NCI-H2196 (cell line): ENCODE results near the gene AP5S1.
"Not testable (repeated sequence)": the region's sequence is repeated elsewhere in the genome, so short reads cannot be mapped to it uniquely, and the experiment has no call there.

Experiments used
- DNase-seq: peaks from one replicate; lab custom pipeline; 2025; ENCODE audit not compliant: unreplicated experiment; lab: John Stamatoyannopoulos, UW

Gene AP5S1

DNA sequence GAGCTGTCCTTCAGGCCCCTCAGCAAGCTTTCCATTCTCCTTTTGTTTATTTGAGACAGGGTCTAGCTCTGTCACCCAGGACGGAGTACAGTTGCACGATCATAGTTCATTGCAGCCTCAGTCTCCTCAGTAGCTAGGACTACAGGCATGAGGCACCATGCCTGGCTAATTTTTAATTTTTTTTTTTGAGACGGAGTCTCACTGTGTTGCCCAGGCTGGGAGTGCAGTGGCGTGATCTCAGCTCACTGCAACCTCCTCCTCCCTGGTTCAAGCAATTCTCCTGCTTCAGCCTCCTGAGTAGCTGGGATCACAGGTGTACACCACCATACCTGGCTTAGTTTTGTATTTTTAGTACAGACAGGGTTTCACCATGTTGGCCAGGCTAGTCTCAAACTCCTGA lies 31.1 kb upstream of the AP5S1 start:
- not testable (repeated sequence) for DNase-seq

- DNase-seq, result not testable (repeated sequence)
Observed at GRCh38 chr20:3794168-3794567, 26.2 kb upstream of the AP5S1 start.

DNA sequence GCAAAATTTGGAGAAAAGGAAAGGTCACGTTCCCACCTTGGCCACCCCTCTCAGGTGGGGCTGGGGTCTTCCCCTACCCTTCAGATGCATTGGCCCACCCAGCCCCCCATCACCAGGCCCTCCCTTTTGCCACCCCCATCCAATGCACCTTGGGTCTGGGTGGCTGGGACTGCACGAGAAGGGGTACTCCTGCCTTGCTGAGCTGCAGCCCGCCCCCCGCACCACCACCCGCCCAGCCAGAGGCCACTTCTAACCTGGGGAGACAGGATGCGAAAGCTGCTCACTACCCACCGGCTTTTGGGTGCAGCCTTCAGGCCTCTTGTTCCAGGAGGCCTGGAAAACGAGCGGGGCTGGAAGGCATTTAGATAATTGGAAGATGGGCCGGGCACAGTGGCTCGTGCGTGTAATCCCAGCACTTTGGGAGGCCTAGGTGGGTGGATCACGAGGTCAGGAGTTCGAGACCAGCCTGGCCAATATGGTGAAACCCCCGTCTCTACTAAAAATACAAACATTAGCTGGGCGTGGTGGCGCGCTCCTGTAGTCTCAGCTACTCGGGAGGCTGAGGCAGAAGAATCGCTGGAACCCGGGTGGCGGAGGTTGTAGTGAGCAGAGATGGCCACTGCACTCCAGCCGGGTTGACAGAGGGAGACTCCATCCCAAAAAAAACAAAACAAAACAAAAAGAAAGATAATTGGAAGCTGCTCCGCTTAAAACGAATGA lies 25.5 kb upstream of the AP5S1 start:
- DNase-seq, result no peak

GRCh38 chr20:3795511-3796468 lies 24.6 kb upstream of the AP5S1 start, which contains the start of gene CDC25B:
Gene CDC25B, plus strand, starts transcription at chr20:3796310. Its CDS starts 222 bp downstream, at chr20:3796532.
- DNase-seq, result peak; percentile 95

DNA sequence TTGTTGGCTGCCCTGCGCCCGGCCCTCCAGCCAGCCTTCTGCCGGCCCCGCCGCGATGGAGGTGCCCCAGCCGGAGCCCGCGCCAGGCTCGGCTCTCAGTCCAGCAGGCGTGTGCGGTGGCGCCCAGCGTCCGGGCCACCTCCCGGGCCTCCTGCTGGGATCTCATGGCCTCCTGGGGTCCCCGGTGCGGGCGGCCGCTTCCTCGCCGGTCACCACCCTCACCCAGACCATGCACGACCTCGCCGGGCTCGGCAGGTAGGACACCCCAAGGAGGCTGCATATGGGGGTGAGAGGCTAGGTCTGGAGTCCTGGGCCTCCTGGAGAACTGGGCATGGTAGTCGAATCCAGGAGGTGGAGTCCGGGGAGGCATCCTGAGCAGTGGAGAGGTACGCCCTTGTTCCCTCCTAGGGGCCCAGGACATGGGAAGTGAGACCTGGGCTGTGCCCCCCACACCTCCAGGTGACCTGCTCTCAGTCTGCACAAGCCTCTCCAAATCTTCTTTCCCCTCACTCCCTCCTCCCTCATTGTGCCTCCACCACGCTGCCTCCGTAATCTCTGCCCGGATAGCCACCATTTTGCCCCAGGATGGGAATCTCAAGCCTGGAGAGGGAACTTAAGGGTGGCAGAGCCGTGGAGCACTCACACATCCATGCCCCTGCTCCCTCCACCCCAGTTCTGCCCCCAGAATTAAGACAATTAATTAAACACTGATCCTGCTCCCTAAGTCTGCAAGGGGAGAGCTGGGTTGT lies 23.7 kb upstream of the AP5S1 start:
- no peak for DNase-seq

GRCh38 chr20:3797226-3797545 lies 23.2 kb upstream of the AP5S1 start:
- no peak for DNase-seq

DNA sequence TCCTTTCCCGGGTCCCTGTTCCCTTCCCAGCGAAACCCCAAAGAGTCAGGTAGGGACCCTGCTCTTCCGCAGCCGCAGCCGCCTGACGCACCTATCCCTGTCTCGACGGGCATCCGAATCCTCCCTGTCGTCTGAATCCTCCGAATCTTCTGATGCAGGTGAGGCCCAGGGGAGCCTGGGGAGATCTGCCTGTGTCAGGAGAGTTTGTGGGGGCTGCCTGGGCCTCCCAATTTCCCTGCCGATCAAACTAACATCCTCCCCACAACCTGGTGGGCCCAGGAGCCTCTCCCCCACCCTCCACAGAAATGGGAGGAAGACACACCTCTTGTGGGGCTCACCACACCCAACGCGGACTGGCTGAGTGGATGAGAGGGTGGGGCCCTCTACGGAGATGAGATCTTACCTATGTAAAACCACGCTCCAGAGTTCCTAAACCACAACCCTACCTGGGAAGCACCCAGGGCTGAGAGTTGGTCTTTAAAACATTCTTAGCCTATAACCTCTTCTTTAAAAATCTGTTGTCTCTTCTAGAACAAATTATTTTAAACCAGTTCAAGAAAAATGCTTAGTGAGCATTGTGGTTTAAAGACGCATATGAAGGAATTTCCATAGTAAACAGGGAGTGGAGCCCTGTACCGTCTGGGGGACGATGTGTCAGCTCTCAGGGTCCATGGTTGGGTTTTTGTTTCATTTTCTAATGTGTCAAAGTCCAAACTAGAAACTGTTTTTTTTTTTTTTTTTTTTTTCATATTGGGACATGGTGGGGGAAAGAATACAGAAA lies 22.6 kb upstream of the AP5S1 start:
- no peak for DNase-seq

GRCh38 chr20:3798373-3798768 lies 22.0 kb upstream of the AP5S1 start:
- no peak for DNase-seq

DNA sequence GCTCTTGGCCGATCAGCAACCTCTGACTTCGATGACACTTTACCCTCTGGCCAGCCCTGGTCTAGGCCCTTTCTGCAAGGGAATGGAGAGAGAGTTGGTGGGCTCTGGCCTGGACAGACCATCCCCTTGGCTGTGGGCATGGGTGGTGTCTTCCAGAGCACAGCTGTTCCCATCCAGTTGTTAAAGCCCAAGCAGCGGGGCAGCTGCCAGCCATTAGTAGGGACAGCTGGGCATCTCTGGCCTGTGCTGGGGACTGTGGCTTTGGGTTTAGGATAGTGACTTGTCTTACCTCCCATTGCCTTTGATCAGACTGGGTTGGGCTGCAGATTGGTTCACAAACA lies 21.5 kb upstream of the AP5S1 start:
- no peak for DNase-seq

GRCh38 chr20:3800256-3800877 lies 20.0 kb upstream of the AP5S1 start:
- DNase-seq, result no peak

GRCh38 chr20:3800878-3801260 lies 19.5 kb upstream of the AP5S1 start:
- DNase-seq, result no peak

DNA sequence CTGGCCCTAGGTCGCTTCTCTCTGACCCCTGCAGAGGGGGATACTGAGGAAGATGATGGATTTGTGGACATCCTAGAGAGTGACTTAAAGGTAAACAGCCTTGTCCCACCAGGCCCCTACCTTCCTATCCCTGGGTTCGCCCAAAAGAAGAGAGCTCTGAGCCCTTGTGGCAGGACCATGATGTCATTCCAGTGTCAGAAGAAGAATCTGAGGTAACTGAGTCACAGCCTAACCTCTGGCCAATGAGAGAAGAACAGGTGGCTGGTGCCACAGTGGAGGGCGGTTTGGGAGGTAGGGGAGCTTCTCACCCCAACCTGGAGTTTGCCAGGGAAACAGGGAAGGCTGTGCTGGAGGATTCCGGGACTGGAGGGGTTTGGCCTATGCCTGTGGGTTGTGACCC lies 19.0 kb upstream of the AP5S1 start:
- DNase-seq, result no peak

- no peak for DNase-seq
Observed at GRCh38 chr20:3801846-3802245, 18.5 kb upstream of the AP5S1 start.

- DNase-seq, result no peak
Observed at GRCh38 chr20:3802524-3803239, 17.7 kb upstream of the AP5S1 start.

- no peak for DNase-seq
Observed at GRCh38 chr20:3803289-3803688, 17.1 kb upstream of the AP5S1 start.

DNA sequence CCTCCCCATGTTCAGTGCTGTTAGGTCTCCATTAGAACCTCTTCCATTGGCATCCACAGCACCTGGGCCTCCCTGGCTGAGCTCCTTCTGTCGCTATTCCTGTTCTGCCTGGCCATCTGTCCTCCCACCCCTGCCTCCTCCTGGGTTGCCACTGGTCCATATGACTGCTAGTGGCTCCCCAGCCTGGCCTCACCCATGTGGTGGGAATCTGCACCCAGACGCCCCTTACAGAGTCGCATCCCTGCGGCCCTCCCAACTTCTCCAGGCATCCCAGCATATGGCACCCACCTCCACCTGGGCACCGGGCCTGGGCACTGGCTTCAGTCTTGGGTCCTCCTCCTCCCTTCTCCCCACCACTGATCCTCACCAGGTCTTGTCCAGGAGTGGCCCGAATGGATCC lies 16.5 kb upstream of the AP5S1 start:
- no peak for DNase-seq

DNA sequence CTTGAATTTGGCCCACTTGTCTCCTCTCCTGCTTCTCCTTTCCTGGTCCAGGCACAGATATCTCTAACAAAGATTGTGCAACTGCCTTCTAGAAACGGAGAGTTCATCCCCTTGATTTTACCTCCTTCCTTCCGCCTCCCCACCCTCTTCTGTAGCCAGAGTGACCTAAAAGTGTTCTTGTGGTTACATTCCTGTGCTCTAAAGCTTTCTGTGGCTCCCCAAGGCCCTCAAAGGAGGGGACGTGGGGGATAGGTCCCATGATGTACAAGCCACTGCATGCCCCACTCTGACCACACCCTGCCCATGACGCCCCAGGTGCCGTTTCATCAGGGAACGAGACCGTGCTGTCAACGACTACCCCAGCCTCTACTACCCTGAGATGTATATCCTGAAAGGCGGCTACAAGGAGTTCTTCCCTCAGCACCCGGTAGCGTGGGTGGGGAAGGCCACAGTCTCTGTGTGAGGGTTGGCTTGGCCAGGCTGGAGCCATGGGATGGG lies 16.0 kb upstream of the AP5S1 start:
- no peak for DNase-seq

- no peak for DNase-seq
Observed at GRCh38 chr20:3804781-3805180, 15.6 kb upstream of the AP5S1 start.

- DNase-seq, result no peak
Observed at GRCh38 chr20:3808544-3808943, 11.8 kb upstream of the AP5S1 start.
